ENCODE measurements around the gene KCNAB1. TPM values are rescaled to one million over a fixed set of nuclear protein-coding genes. Genes with fewer than 3 reads are reported as not detected.

Gene KCNAB1
- total RNA-seq, 4 donors from 2014 or later: 1.6 to 2.9 (median 2.3) TPM

DNA sequence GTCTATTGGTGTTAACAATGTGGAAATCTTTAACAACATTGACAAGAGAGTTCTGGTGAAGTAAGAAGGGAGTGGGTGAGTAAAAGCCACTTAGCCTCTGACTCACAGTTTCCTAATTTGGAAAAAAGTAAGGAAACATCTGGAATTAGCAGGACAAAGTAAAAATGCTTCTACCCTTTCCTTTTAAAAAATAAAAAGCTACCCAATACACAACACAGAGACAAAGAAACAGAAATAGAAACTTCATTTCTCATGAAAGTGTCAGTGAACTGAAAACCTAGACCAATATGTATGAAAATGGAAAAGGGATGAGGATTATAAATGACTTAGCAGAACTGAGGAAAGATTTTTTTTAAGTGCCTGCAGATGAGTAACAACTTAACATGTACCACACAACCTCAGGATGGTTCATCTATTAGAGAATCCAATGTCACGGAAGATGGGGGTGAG lies 369.1 kb downstream of the KCNAB1 start:
- intact Hi-C loops (cut with DNase I; ENCODE audit: low total_unique reads): no loop called here
- H3K4me3 ChIP-seq (ENCODE audit: low read depth, poor library complexity, severe bottlenecking): no peak overlapping the region
- WGBS, 2 donors: 72 to 81% methylated on average over 1 of the region's 1 CpG
- DNase-seq (ENCODE audit: low spot score in 2 of 2): no peak
- TF ChIP-seq, protein P1, sequence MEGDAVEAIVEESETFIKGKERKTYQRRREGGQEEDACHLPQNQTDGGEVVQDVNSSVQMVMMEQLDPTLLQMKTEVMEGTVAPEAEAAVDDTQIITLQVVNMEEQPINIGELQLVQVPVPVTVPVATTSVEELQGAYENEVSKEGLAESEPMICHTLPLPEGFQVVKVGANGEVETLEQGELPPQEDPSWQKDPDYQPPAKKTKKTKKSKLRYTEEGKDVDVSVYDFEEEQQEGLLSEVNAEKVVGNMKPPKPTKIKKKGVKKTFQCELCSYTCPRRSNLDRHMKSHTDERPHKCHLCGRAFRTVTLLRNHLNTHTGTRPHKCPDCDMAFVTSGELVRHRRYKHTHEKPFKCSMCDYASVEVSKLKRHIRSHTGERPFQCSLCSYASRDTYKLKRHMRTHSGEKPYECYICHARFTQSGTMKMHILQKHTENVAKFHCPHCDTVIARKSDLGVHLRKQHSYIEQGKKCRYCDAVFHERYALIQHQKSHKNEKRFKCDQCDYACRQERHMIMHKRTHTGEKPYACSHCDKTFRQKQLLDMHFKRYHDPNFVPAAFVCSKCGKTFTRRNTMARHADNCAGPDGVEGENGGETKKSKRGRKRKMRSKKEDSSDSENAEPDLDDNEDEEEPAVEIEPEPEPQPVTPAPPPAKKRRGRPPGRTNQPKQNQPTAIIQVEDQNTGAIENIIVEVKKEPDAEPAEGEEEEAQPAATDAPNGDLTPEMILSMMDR (IDR thresholded peaks at IDR 0.05): no peak
- no peak for TF ChIP-seq POLR2A (IDR thresholded peaks at IDR 0.05)

DNA sequence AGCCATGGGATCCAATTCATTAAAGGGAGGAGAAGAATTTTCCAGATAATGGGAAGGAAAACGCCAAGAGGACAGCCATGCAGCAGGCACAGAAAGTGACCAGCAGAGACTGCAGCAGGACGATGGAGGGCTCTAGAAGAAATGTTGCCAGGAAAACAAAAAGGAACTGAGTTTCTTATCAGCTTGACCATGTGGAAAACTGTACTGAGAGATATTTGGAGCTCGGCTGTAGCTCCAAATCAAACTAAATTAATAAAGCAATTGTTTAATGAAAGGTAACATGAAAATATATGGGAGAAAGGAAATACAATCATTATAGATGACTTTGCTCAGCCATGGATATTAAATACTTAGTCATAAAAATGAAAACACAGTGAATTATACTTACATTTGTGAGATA lies 370.8 kb downstream of the KCNAB1 start:
- TF ChIP-seq POLR2A (IDR thresholded peaks at IDR 0.05): no peak
- TF ChIP-seq, protein P1 (IDR thresholded peaks at IDR 0.05): no peak
- intact Hi-C loops (cut with DNase I; ENCODE audit: low total_unique reads): no loop called here
- DNase-seq (ENCODE audit: low spot score in 2 of 2): no peak
- 80 to 90% methylated on average over 3 of the region's 3 CpGs for WGBS, 2 donors
- H3K4me3 ChIP-seq (ENCODE audit: low read depth, poor library complexity, severe bottlenecking): no peak overlapping the region

GRCh38 chr3:156492801-156493261 lies 372.5 kb downstream of the KCNAB1 start:
- 50 to 58% methylated on average over 3 of the region's 3 CpGs for WGBS, 2 donors
- H3K4me3 ChIP-seq (ENCODE audit: low read depth, poor library complexity, severe bottlenecking): no peak overlapping the region
- intact Hi-C loops (cut with DNase I; ENCODE audit: low total_unique reads): no loop called here
- TF ChIP-seq, protein P1 (IDR thresholded peaks at IDR 0.05): no peak
- no peak for TF ChIP-seq POLR2A (IDR thresholded peaks at IDR 0.05)
- DNase-seq (ENCODE audit: low spot score in 2 of 2): no peak

DNA sequence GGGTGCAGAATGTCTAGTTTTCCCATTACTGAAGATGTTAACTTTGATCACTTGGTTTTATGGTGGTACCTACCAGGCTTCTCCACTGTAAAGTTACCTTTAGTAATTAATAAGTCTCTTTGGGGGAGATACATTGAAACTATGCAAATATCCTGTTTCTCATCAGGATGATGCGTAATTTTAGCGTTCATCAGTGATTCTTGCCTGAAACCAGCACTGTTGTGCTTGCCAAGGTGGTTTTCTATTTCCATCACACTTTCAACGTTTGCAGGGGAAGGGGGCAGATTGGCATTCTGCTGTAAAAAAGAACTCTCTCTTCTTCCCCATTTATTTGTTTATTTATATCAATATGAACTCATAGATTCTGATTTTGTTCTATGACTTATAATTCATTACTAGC lies 373.5 kb downstream of the KCNAB1 start:
- whole genome bisulfite sequencing, 2 donors: 74 to 82% methylated on average over 3 of the region's 3 CpGs
- intact Hi-C loops (cut with DNase I; ENCODE audit: low total_unique reads): no loop called here
- no peak for TF ChIP-seq POLR2A (IDR thresholded peaks at IDR 0.05)
- TF ChIP-seq, protein P1 (IDR thresholded peaks at IDR 0.05): no peak
- H3K4me3 ChIP-seq (ENCODE audit: low read depth, poor library complexity, severe bottlenecking): no peak overlapping the region
- no peak for DNase-seq (ENCODE audit: low spot score in 2 of 2)

GRCh38 chr3:156495816-156496215 lies 375.4 kb downstream of the KCNAB1 start:
- WGBS, 2 donors: 89 to 96% methylated on average over 1 of the region's 1 CpG
- no peak overlapping the region for H3K4me3 ChIP-seq (ENCODE audit: low read depth, poor library complexity, severe bottlenecking)
- TF ChIP-seq, protein P1 (IDR thresholded peaks at IDR 0.05): no peak
- no peak for TF ChIP-seq POLR2A (IDR thresholded peaks at IDR 0.05)
- no peak for DNase-seq (ENCODE audit: low spot score in 2 of 2)
- intact Hi-C loops (cut with DNase I; ENCODE audit: low total_unique reads): no loop called here

GRCh38 chr3:156497326-156497725 lies 376.9 kb downstream of the KCNAB1 start:
- H3K4me3 ChIP-seq (ENCODE audit: low read depth, poor library complexity, severe bottlenecking): no peak overlapping the region
- WGBS, 2 donors: 57 to 79% methylated on average over 1 of the region's 1 CpG
- DNase-seq (ENCODE audit: low spot score in 2 of 2): no peak
- TF ChIP-seq, protein P1 (IDR thresholded peaks at IDR 0.05): no peak
- no peak for TF ChIP-seq POLR2A (IDR thresholded peaks at IDR 0.05)
- intact Hi-C loops (cut with DNase I; ENCODE audit: low total_unique reads): no loop called here

All from lower leg skin (tissue), 4 donors.